HepG2 (cell line): ENCODE data around the gene CRIP1. TPM values are rescaled to one million over a fixed set of nuclear protein-coding genes. Genes with fewer than 3 reads are reported as not detected.

Source experiments
- KDM5A ChIP-seq: fragments of 200-600 bp; sonication (generic); IDR thresholded peaks from 2 replicates; pipeline ENCODE4 v1.7.0; 2018; ENCODE audit warnings: antibody characterized with exemption, mild to moderate bottlenecking, low read length, borderline replicate concordance
- NCOA1 ChIP-seq: sonication (generic); formaldehyde crosslinking; IDR thresholded peaks from 2 replicates; pipeline ENCODE4 v1.9.0; 2021; ENCODE audit warnings: missing genetic modification reagents
- RBAK ChIP-seq: sonication (generic); formaldehyde crosslinking; IDR thresholded peaks from 2 replicates; pipeline ENCODE4 v1.5.1; 2020; ENCODE audit warnings: mild to moderate bottlenecking, missing genetic modification reagents
- SIX4 ChIP-seq: sonication (generic); formaldehyde crosslinking; IDR thresholded peaks from 2 replicates; pipeline ENCODE4 v1.4.0; 2020; ENCODE audit warnings: missing genetic modification reagents
- TOPORS ChIP-seq: sonication (generic); formaldehyde crosslinking; IDR thresholded peaks from 2 replicates; pipeline ENCODE4 v1.8.0; 2023; ENCODE audit warnings: mild to moderate bottlenecking, missing genetic modification reagents
- ZBTB7A ChIP-seq: sonication (generic); formaldehyde crosslinking; IDR thresholded peaks from 2 replicates; pipeline ENCODE4 v1.8.0; 2022; ENCODE audit warnings: mild to moderate bottlenecking, missing genetic modification reagents
- ZMYM2 ChIP-seq: sonication (generic); formaldehyde crosslinking; IDR thresholded peaks from 2 replicates; pipeline ENCODE4 v1.8.0; 2022; ENCODE audit warnings: mild to moderate bottlenecking, missing genetic modification reagents
- ZNF382 ChIP-seq: sonication (generic); formaldehyde crosslinking; IDR thresholded peaks from 2 replicates; pipeline ENCODE4 v1.5.0; 2020; ENCODE audit warnings: missing genetic modification reagents, mild to moderate bottlenecking, borderline replicate concordance
- ZNF44 ChIP-seq: sonication (generic); formaldehyde crosslinking; IDR thresholded peaks from 2 replicates; pipeline ENCODE4 v1.5.1; 2020; ENCODE audit warnings: mild to moderate bottlenecking, missing genetic modification reagents
- polyA plus RNA-seq, 8 experiments: library from polyadenylated mRNA; depleted of rRNA in 3 of 8; stranded (reverse) in 7 of 8; unstranded in 1 of 8; fragments of >200 nt; fragmentation: Illumina TruSeq in 4 of 8; extraction: Trizol in 4 of 8; gene quantifications; 2 replicates each; pipeline versions ENCODE4 v1.2.1 to v1.2.3, GENCODE V29; 2011 to 2016; ENCODE audit warnings: low read depth in 4 of 8, missing spikeins in 1 of 8, mixed read lengths in 1 of 8; ENCODE audit not compliant: insufficient read depth in 1 of 8
- total RNA-seq, 5 experiments: library from RNA; depleted of rRNA; stranded (reverse); fragments of >200 nt; fragmentation: Illumina TruSeq; extraction: Trizol; gene quantifications; 2 replicates each; pipeline ENCODE4 v1.2.3, GENCODE V29; 2016; ENCODE audit warnings: low read depth in 1 of 5
- TF ChIP-seq, protein P1 (sequence below): sonication (generic); formaldehyde crosslinking; IDR thresholded peaks from 2 replicates; pipeline ENCODE4 v1.5.0; 2020; ENCODE audit warnings: missing genetic modification reagents
- TF ChIP-seq, protein P2 (sequence below): IDR thresholded peaks from 2 replicates; pipeline ENCODE4 v1.6.1; 2016; ENCODE audit warnings: low read depth, missing genetic modification reagents, missing compliant biosample characterization
- TF ChIP-seq, protein P3 (sequence below), 2 experiments: sonication (generic) in 1 of 2; formaldehyde crosslinking in 1 of 2; IDR thresholded peaks; 2 replicates each; pipeline versions ENCODE4 v1.4.0 to v1.6.1; 2018 to 2020; ENCODE audit warnings: missing genetic modification reagents in 2 of 2, borderline replicate concordance in 1 of 2, low read depth in 1 of 2, mild to moderate bottlenecking in 1 of 2, missing biosample characterization in 1 of 2
- TF ChIP-seq, protein P4 (sequence below), 2 experiments: sonication (generic) in 1 of 2; formaldehyde crosslinking in 1 of 2; IDR thresholded peaks; 2 replicates each; pipeline versions ENCODE4 v1.6.1 to v1.9.0; 2014 to 2022; ENCODE audit warnings: antibody characterized with exemption in 1 of 2, borderline replicate concordance in 1 of 2, inconsistent platforms in 1 of 2, low read depth in 1 of 2, missing genetic modification reagents in 1 of 2

CRIP1 gene
- total and polyA plus RNA-seq, 2 of the 13 experiments (the other 11 are each of a cell fraction or from before 2014, with no cell fraction given): 53.9 to 59.5 TPM

DNA sequence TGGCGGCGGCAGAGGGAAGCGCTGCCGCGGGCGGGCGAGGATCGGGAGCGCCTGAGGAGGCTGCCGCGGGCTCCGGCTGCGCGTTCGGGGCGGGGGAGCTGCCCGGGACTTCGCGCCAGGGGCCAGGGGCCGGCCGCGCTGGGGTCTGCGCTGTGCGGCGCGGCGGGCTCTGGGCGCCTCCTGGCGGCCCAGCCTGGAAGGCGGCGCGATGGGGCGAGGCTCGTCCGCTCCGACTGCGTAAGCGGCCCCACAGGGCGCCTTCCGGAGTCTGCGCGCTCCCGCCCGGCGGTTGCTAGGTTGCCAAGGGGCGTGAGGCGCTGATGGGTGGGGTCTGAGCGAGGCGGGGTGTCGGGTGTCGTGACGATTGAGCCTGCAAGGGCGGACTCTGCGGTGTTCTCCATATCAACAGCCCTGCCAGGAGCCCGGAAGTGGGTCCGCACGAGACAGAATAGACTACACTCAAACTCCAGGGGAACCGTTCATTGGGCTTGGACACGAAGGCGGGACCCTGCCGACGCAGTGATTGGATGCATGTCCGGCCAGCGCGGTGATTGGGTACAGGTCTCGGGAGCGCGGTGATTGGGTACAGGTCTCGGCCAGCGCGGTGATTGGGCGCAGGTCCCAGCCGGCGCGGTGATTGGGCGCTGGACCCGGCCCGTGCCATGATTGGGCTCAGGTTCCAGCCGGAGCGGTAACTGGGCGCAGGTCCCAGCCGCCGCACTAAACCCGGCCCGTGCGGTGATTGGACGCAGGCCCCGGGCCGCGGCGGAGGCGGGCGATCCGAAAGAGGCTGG is 4.1 kb downstream of the CRIP1 start, which contains the start of gene TEDC1 (continued):
- peak; percentile 77; the same call in 1 of the 2 replicates for TF ChIP-seq NCOA1 (CRISPR knock-in tag)
- TF ChIP-seq TOPORS (CRISPR knock-in tag): peak; percentile 61
- TF ChIP-seq ZNF382: no peak
- TF ChIP-seq, protein P1, sequence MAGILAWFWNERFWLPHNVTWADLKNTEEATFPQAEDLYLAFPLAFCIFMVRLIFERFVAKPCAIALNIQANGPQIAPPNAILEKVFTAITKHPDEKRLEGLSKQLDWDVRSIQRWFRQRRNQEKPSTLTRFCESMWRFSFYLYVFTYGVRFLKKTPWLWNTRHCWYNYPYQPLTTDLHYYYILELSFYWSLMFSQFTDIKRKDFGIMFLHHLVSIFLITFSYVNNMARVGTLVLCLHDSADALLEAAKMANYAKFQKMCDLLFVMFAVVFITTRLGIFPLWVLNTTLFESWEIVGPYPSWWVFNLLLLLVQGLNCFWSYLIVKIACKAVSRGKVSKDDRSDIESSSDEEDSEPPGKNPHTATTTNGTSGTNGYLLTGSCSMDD (CRISPR knock-in tag): no peak
- no peak for TF ChIP-seq ZBTB7A
- TF ChIP-seq, protein P2, sequence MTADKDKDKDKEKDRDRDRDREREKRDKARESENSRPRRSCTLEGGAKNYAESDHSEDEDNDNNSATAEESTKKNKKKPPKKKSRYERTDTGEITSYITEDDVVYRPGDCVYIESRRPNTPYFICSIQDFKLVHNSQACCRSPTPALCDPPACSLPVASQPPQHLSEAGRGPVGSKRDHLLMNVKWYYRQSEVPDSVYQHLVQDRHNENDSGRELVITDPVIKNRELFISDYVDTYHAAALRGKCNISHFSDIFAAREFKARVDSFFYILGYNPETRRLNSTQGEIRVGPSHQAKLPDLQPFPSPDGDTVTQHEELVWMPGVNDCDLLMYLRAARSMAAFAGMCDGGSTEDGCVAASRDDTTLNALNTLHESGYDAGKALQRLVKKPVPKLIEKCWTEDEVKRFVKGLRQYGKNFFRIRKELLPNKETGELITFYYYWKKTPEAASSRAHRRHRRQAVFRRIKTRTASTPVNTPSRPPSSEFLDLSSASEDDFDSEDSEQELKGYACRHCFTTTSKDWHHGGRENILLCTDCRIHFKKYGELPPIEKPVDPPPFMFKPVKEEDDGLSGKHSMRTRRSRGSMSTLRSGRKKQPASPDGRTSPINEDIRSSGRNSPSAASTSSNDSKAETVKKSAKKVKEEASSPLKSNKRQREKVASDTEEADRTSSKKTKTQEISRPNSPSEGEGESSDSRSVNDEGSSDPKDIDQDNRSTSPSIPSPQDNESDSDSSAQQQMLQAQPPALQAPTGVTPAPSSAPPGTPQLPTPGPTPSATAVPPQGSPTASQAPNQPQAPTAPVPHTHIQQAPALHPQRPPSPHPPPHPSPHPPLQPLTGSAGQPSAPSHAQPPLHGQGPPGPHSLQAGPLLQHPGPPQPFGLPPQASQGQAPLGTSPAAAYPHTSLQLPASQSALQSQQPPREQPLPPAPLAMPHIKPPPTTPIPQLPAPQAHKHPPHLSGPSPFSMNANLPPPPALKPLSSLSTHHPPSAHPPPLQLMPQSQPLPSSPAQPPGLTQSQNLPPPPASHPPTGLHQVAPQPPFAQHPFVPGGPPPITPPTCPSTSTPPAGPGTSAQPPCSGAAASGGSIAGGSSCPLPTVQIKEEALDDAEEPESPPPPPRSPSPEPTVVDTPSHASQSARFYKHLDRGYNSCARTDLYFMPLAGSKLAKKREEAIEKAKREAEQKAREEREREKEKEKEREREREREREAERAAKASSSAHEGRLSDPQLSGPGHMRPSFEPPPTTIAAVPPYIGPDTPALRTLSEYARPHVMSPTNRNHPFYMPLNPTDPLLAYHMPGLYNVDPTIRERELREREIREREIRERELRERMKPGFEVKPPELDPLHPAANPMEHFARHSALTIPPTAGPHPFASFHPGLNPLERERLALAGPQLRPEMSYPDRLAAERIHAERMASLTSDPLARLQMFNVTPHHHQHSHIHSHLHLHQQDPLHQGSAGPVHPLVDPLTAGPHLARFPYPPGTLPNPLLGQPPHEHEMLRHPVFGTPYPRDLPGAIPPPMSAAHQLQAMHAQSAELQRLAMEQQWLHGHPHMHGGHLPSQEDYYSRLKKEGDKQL (CRISPR knock-in tag): no peak; the same call in 1 of the 2 replicates
- no peak for TF ChIP-seq KDM5A
- TF ChIP-seq, protein P3, sequence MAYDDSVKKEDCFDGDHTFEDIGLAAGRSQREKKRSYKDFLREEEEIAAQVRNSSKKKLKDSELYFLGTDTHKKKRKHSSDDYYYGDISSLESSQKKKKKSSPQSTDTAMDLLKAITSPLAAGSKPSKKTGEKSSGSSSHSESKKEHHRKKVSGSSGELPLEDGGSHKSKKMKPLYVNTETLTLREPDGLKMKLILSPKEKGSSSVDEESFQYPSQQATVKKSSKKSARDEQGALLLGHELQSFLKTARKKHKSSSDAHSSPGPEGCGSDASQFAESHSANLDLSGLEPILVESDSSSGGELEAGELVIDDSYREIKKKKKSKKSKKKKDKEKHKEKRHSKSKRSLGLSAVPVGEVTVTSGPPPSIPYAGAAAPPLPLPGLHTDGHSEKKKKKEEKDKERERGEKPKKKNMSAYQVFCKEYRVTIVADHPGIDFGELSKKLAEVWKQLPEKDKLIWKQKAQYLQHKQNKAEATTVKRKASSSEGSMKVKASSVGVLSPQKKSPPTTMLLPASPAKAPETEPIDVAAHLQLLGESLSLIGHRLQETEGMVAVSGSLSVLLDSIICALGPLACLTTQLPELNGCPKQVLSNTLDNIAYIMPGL (CRISPR knock-in tag; IDR thresholded peaks at IDR 0.05; ENCODE audit: borderline replicate concordance in 1 of 2, low read depth in 1 of 2): peak; percentile 44 to 77; a peak in 2 of 4 replicates
- TF ChIP-seq ZNF44 (CRISPR knock-in tag): no peak
- TF ChIP-seq ZMYM2 (CRISPR knock-in tag): no peak
- no peak for TF ChIP-seq RBAK (CRISPR knock-in tag)
- peak; percentile 85; the same call in 1 of the 2 replicates for TF ChIP-seq SIX4
- TF ChIP-seq, protein P4, sequence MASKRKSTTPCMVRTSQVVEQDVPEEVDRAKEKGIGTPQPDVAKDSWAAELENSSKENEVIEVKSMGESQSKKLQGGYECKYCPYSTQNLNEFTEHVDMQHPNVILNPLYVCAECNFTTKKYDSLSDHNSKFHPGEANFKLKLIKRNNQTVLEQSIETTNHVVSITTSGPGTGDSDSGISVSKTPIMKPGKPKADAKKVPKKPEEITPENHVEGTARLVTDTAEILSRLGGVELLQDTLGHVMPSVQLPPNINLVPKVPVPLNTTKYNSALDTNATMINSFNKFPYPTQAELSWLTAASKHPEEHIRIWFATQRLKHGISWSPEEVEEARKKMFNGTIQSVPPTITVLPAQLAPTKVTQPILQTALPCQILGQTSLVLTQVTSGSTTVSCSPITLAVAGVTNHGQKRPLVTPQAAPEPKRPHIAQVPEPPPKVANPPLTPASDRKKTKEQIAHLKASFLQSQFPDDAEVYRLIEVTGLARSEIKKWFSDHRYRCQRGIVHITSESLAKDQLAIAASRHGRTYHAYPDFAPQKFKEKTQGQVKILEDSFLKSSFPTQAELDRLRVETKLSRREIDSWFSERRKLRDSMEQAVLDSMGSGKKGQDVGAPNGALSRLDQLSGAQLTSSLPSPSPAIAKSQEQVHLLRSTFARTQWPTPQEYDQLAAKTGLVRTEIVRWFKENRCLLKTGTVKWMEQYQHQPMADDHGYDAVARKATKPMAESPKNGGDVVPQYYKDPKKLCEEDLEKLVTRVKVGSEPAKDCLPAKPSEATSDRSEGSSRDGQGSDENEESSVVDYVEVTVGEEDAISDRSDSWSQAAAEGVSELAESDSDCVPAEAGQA (IDR thresholded peaks at IDR 0.05; ENCODE audit: low read depth): no peak
- TF ChIP-seq, protein P4 (CRISPR knock-in tag; IDR thresholded peaks at IDR 0.05; ENCODE audit: borderline replicate concordance): peak; percentile 67; the same call in 1 of the 2 replicates
